ENCODE data around the gene INCA1.

The INCA1 gene

DNA sequence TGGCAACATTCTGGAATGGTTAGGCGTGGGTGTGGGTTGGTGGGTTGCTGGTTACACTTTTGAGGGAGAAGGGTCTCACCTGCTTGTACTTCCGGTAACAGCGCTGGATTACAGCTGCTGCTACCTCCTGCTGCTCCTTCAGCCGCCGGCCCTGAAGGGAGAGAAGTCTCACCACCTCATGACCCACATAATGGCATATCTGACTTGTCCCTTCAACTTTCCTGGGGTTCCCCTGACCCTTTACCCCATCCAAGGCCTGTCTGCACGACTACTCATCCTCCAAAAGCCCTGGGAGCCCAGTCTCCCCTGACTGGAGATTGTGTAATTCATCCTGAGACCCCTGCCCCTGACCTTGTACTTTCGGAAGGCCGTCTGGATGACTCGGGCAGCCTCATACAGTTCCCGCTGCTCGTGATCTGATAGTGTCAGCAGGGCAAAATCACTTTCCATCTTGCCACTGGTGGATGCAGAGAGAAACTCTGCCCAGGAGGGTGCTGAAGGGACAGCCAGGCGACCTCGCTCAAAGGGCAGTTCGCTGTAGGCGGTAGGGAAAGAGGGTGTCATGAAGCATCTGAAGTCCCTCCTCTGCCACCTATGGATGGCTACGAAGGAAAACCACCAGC is 27.7 kb downstream of the INCA1 start:
- DNase-seq, result no peak

- peak in 1 of 5 donors; percentile 84 for DNase-seq
Observed at GRCh38 chr17:4969047-4969550, 28.2 kb downstream of the INCA1 start.

DNA sequence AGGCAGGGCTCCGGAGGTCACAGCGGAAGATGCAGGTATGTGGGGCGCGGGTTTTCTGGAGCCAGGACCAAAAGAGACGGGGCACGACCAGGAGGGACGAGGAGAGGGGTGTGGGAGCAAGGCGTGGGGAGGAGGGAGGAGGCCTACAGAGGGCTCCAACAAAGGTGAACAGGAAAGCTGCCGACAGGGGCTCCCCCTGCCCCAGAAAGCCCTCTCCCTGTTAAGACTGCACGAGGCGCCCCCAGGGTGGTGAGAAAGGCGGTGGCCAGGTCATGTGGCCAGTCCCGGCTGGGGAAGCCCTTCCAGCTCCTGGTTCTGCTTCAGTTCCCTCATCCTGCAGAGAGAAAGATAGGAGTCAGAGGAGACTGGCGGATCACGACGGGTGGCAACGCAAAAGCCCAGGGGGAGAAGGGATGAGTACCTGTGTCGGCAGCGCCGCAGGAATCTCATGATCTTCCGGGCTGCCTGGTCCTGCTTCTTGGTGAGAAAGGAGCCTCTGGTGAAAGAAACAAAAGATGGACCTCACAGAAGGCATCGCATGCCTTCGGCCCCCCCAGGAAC is 28.8 kb downstream of the INCA1 start:
- DNase-seq, result no peak

GRCh38 chr17:4967539-4968485 is 29.5 kb downstream of the INCA1 start, which contains the start of gene SPAG7:
Gene SPAG7 (minus strand): TSS chr17:4967817. CDS start chr17:4967804, 13 bp downstream.
- DNase-seq, result peak; percentile 86 to 97 (median 89)

GRCh38 chr17:4966844-4967538 is 30.3 kb downstream of the INCA1 start:
- peak; percentile 88 to 99 (median 92) for DNase-seq

DNA sequence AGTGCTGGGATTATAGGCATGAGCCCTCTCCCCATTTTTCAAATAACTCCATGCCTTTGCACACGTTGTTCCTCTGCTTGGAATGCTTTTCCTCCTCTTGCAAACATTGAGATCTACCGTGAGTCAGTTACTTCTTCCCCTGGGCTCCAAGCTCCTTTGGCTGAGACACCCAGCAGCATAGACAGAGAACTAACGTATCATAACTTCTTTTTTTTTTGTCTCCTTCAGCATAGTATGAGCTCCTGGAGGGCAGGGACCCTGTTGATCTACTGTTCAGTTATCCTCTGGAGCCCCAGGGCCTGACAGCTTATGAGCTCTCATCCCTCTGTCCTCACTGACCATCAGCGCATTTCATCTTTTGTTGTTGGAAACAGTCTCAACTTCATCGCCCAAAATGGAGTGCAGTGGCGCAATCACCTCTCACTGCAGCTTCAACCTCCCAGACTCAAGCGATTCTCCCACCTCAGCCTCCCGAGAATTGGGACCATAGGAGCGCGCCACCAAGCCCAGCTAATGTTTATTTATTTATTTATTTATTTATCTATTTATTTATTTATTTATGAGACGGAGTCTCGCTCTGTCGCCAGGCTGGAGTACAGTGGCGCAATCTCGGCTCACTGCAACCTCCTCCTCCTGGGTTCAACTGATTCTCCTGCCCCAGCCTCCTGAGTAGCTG is 31.9 kb downstream of the INCA1 start:
- DNase-seq, result no peak

- no peak for DNase-seq
Observed at GRCh38 chr17:4960279-4960922, 36.9 kb downstream of the INCA1 start.

DNA sequence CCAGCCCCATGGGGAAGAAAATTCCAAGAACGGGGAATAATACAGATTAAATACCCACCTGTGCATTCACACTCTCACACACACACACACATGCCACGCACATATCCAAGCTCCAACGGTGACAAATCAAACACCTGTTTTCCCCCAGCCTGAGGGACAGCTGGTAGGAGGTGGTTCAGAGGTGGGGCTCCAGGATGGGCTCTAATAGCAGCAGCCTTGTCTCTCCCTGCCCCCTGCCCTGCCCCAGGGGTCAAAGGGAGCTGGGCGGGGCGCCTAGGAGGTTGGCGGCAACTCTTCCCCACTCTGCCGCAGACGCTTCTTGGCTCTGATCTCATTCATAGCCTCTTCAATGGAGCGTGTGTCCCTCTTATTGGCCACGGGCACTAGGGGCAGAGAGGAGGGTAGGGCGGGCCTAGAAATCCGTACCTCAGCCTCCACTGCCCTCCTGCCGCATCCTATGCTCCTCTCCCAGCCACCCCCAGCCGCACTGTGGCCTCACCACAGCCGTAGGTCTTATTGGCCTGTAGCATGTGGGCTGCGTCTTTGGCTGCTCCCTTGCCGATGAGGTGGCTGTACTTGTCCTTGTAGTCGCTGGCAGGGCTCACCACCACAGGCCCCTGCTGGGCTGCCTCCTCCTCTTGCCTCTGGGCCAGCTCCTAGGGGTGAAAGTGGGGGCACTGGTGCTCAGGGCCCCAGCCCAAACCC is 37.9 kb downstream of the INCA1 start:
- no peak for DNase-seq

GRCh38 chr17:4958102-4958501 is 39.2 kb downstream of the INCA1 start:
- no peak for DNase-seq

DNA sequence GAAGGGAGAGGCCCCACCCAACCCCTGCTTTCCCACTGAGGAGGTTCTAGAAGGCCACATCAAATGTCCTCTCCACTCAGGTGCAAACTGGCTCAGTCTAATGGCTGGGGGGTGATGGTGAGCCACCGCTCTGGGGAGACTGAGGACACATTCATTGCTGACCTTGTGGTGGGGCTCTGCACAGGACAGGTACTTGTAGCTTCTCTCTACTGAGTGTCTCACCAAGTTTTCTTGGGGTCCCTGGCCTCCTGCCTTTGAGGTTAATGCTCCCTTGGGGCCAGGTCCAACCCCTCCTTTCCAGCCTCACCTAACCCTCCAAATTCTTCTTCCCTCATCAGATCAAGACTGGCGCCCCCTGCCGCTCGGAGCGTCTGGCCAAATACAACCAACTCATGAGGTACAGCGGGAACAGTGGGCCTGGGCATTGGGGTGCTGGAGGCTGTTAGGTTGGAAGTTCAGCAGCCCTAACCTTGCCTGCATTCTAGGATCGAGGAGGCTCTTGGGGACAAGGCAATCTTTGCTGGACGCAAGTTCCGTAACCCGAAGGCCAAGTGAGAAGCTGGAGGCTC is 40.7 kb downstream of the INCA1 start:
- peak in 3 of 5 donors; percentile 34 to 50 (median 40) for DNase-seq

DNA sequence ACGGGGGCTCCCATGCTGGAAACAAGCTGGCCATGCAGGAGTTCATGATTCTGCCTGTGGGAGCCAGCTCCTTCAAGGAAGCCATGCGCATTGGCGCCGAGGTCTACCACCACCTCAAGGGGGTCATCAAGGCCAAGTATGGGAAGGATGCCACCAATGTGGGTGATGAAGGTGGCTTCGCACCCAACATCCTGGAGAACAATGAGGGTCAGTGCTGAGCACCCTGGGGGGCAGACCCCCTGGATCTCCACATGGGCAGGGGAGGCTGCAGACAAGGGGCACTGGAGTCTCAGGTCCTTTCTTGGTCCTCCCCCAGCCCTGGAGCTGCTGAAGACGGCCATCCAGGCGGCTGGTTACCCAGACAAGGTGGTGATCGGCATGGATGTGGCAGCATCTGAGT is 42.2 kb downstream of the INCA1 start:
- no peak for DNase-seq

GRCh38 chr17:4953451-4953961 is 43.8 kb downstream of the INCA1 start:
- DNase-seq, result no peak

DNA sequence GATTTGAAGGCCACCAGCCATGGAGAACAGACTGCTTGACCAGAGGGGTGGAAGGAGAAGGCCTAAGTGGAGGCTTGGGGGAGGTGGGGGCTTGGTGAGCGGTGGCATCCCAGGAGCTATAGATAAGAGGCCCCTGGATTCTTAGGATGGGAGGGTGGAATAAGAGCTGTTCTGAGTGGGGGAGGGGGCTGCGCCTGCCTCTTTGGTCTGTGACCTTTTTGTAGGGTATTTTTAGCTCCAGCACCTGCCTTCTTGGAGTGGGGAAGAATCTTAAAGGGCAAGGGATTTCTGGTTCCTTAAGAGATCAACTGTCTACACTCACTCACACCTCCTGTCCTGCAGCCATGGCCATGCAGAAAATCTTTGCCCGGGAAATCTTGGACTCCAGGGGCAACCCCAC is 45.8 kb downstream of the INCA1 start:
- no peak for DNase-seq

DNA sequence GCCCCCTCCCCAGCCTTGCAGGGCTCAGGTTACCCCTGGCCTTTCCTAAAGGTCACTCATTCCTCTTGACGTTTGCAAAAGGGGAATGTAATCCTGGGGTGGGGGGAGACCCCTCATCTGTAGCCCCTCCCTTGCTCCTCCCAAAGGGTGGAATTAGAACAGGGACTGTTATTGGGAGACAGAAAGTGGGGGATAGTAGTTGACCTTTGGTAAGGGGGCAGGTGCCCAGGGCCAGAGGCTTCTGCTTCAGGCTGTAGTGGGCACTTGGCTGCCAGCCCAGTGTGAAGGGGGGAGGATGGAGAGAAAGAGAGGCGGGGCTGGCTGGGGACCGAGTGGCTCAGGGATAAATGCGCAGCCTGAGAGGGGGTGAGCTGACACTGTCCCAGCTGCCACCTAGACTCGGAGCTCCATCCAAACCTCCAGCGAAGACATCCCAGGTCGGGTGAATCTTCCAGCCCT is 46.5 kb downstream of the INCA1 start, which contains the start of gene ENO3:
Gene ENO3, plus strand, starts transcription at position 374 of the 459 bp plus-strand sequence. CDS start 711 bp downstream, outside the sequence.
- DNase-seq, result no peak

DNA sequence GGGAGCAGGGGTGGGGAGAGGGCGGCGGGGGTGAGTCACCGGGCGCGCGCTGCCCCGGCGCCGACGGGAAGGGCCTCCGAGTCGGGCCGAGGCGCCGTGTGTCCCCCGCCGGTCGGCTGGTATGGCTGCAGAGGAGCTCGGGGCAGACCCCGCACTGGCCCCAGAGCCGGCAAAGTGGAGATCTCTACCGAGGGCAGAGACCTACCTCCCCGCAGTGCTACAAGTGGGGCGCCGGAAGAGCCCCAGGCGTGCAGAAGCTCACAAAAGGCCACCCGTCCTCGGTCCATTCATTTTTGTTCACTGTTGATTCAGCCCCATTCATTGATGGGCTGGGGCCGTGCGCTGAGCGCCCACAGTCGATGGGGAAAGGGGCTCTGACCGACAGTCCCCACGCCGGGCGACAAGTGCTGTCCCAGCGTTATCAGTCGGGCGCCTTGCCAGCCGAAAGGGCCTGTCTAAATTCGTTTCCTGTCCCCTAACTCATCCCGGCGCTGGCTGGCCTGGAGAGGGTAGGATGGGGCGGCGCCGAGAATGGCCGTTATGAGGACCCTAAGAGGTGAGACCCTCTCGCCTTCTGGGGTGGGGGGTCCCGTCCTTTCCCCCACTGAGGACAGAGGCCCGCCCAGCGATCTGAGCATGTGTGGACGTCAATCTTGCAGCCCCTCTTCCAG is 47.1 kb downstream of the INCA1 start:
- peak in 2 of 5 donors; percentile 48 to 53 for DNase-seq

GRCh38 chr17:4949321-4950074 is 47.8 kb downstream of the INCA1 start:
- DNase-seq, result peak; percentile 56 to 93 (median 69)

- peak; percentile 58 to 88 (median 61) for DNase-seq
Observed at GRCh38 chr17:4948931-4949320, 48.4 kb downstream of the INCA1 start.

GRCh38 chr17:4948166-4948930 is 49.0 kb downstream of the INCA1 start, which contains the start of gene PFN1:
Gene PFN1 (minus strand): TSS chr17:4948530. CDS start chr17:4948394, 136 bp downstream.
- DNase-seq, result peak; percentile 80 to 95 (median 87)
